IPS-20b (cell line): ENCODE measurements around the gene IRF2BP2.

Experiments
- H3K27ac ChIP-seq: one replicate; pipeline ENCODE4 v1.5.1; 2013; ENCODE audit warnings: low read length
- H3K27me3 ChIP-seq: 2 replicates; pipeline ENCODE4 v1.6.1; 2013; ENCODE audit warnings: mild to moderate bottlenecking, low read length, inconsistent platforms; ENCODE audit not compliant: insufficient read depth
- H3K36me3 ChIP-seq: 2 replicates; pipeline ENCODE4 v1.6.1; 2013; ENCODE audit warnings: low read depth, mild to moderate bottlenecking, inconsistent platforms, low read length, moderate library complexity; ENCODE audit not compliant: insufficient read depth
- H3K4me1 ChIP-seq: 2 replicates; pipeline ENCODE4 v1.6.1; 2013; ENCODE audit warnings: mild to moderate bottlenecking, control low read depth, inconsistent platforms, low read length, moderate library complexity; ENCODE audit not compliant: insufficient read depth
- H3K4me3 ChIP-seq: 2 replicates; pipeline ENCODE4 v1.5.1; 2013; ENCODE audit warnings: mild to moderate bottlenecking, low read length, inconsistent platforms
- H3K9ac ChIP-seq: 2 replicates; pipeline ENCODE4 v1.6.1; 2013; ENCODE audit warnings: low read depth, mild to moderate bottlenecking, inconsistent platforms, low read length, moderate library complexity
- H3K9me3 ChIP-seq: 2 replicates; pipeline ENCODE4 v1.6.1; 2013; ENCODE audit warnings: mild to moderate bottlenecking, low read depth, low read length, inconsistent platforms; ENCODE audit not compliant: insufficient read depth

IRF2BP2 gene

GRCh38 chr1:234593771-234594504, 16.0 kb downstream of the IRF2BP2 start:
- H3K9ac ChIP-seq = no peak overlapping the region

DNA sequence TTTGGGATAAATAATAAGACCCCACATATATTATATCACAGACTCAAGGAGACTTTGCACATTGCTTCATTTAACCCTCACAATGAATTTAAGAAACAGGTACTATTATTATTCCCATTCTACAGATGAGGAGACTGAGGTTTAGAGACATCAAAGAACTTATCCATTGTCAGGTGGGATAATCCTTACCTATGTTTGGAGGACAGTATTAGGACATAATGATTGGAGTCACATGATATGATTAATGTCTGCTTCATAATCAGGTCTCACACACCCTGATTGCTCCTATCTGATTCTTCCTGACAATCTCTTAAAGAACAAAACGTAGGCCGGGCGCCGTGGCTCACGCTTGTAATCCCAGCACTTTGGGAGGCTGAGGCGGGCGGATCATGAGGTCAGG, 16.9 kb downstream of the IRF2BP2 start:
- H3K27ac ChIP-seq = no peak overlapping the region
- no peaks in the 10 kb centered on the region for H3K36me3 ChIP-seq
- H3K9me3 ChIP-seq = no peaks in the 10 kb centered on the region
- no peaks in the 10 kb centered on the region for H3K27me3 ChIP-seq
- H3K4me3 ChIP-seq = no peak overlapping the region
- no peak overlapping the region for H3K9ac ChIP-seq
- H3K4me1 ChIP-seq = no peaks in the 10 kb centered on the region

More at GRCh38 chr1:234593771-234594504, 16.0 kb downstream of the IRF2BP2 start:
- Histone ChIP-seq H3K27me3 (no peaks in the 10 kb centered on the region), H3K36me3 (no peaks in the 10 kb centered on the region), H3K4me1 (peaks cover 4% of the 10 kb centered on the region; the same call in 1 of the 2 replicates), H3K27ac (no peak overlapping the region), H3K9me3 (no peaks in the 10 kb centered on the region), H3K4me3 (no peak overlapping the region)

GRCh38 chr1:234592240-234592639, 17.7 kb downstream of the IRF2BP2 start:
- H3K4me3 ChIP-seq = no peak overlapping the region

DNA sequence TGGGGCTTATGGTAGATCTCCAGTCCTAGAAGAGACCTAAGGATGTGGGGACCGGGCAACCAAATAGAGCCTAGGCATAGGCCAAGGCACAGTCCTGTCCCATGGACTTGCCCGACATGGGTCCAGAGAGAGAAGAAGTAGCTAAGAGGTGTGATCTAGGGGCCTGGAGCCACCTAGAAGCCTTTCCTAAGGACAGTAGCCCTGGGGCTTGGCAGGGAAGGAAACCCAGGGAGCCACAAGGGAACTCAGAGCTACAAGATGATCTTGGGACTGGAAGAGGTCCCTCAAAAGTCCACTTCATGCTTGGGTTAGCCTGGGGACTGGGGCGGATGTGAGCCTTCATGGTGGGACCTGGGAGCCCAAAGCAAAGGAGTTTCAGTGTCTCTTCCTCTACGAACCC, 18.8 kb downstream of the IRF2BP2 start:
- Histone ChIP-seq H3K9me3 (no peaks in the 10 kb centered on the region), H3K4me1 (no peaks in the 10 kb centered on the region), H3K27ac (no peak overlapping the region), H3K9ac (no peak overlapping the region), H3K27me3 (no peaks in the 10 kb centered on the region), H3K4me3 (no peak overlapping the region), H3K36me3 (no peaks in the 10 kb centered on the region)

More at GRCh38 chr1:234592240-234592639, 17.7 kb downstream of the IRF2BP2 start:
- Histone ChIP-seq H3K36me3 (no peaks in the 10 kb centered on the region), H3K9me3 (no peaks in the 10 kb centered on the region), H3K27ac (no peak overlapping the region), H3K4me1 (no peaks in the 10 kb centered on the region), H3K27me3 (no peaks in the 10 kb centered on the region), H3K9ac (no peak overlapping the region)

GRCh38 chr1:234589854-234590620, 19.9 kb downstream of the IRF2BP2 start:
- Histone ChIP-seq H3K4me1 (no peaks in the 10 kb centered on the region), H3K9me3 (no peaks in the 10 kb centered on the region), H3K27ac (no peak overlapping the region), H3K9ac (no peak overlapping the region), H3K27me3 (no peaks in the 10 kb centered on the region), H3K36me3 (no peaks in the 10 kb centered on the region), H3K4me3 (no peak overlapping the region)

DNA sequence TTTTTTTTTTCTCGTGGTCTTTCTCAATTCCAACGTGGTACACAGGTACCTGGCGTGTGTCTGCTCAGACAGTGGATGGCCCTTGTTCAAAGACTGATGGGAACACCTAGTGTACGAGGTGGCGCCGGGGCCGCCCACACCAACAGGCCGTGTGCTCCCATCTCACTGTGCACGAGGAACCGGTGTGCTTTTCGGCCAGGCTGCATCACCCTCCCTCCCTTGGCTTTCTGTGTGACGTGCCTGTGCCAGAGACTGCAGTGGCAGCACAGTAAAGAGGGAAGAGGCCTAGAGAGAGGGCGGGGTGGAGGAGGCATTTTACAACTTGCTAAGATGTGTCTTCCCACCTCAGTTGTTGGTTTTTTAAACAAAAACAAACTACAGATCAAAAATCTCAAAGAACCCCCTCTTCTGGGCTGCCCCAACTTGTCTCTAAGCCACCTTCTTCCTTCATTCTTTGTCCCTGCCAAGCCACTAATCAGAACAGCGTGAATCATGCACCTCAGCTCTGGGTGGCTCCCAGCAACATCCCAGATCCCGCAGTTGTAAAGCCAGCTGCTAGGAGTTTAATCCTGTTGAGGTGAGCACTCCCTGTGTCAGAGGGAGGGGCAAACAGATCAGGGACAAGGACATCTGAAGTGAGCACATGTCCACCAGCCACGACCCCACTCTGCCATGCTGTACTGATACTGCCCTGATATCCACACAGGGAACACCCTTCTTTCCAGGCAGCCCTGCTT, 20.7 kb downstream of the IRF2BP2 start:
- no peak overlapping the region for H3K9ac ChIP-seq
- H3K36me3 ChIP-seq = no peaks in the 10 kb centered on the region
- no peaks in the 10 kb centered on the region for H3K27me3 ChIP-seq
- no peak overlapping the region for H3K4me3 ChIP-seq
- H3K4me1 ChIP-seq = no peaks in the 10 kb centered on the region
- H3K9me3 ChIP-seq = no peaks in the 10 kb centered on the region
- H3K27ac ChIP-seq = no peak overlapping the region

- H3K27ac ChIP-seq = no peak overlapping the region
- H3K4me1 ChIP-seq = no peaks in the 10 kb centered on the region
Observed at GRCh38 chr1:234588386-234588785, 21.6 kb downstream of the IRF2BP2 start.

GRCh38 chr1:234586892-234587485, 23.0 kb downstream of the IRF2BP2 start:
- no peaks in the 10 kb centered on the region for H3K36me3 ChIP-seq
- no peak overlapping the region for H3K9ac ChIP-seq
- H3K4me1 ChIP-seq = no peaks in the 10 kb centered on the region
- no peaks in the 10 kb centered on the region for H3K27me3 ChIP-seq
- no peaks in the 10 kb centered on the region for H3K9me3 ChIP-seq
- no peak overlapping the region for H3K4me3 ChIP-seq
- no peak overlapping the region for H3K27ac ChIP-seq

More at GRCh38 chr1:234588386-234588785, 21.6 kb downstream of the IRF2BP2 start:
- Histone ChIP-seq H3K27me3 (no peaks in the 10 kb centered on the region), H3K9me3 (no peaks in the 10 kb centered on the region), H3K36me3 (no peaks in the 10 kb centered on the region), H3K9ac (no peak overlapping the region), H3K4me3 (no peak overlapping the region)

- Histone ChIP-seq H3K36me3 (no peaks in the 10 kb centered on the region), H3K27me3 (no peaks in the 10 kb centered on the region), H3K9ac (no peak overlapping the region), H3K9me3 (no peaks in the 10 kb centered on the region), H3K4me1 (no peaks in the 10 kb centered on the region), H3K4me3 (no peak overlapping the region), H3K27ac (no peak overlapping the region)
Observed at GRCh38 chr1:234586304-234586703, 23.7 kb downstream of the IRF2BP2 start.

DNA sequence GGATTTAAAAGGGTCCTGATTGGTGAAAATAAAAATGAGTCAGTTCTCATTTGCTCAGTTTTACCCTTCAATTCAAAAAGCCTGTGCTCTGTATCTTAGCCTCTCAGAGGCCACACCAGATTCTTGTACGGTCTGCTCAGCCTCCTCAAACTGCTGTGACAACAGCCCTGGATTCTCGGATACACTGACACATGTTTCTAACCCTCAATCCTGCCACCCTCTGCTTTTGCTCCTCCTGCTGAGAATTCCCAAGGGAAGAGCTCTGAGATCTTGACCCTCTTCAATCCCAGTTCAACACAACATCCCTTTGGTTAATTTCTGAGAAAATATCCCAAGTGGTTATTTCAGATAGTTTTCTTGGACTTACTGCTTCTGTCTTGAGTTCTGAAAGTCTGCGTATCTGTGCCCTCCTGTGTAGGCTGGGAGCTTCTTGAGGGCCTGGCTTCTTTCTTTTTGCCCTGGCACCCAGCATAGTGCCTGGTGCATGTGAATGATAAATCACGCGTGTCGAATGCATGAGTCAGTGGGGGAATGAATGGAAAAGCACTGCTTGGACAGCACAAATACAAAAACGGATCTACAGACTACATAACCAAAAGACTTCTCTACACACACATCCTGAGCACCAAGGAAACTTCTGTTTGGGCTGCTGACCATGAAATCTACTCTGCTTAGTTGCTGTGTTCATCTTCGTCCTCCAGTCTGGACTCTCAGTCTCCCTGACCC, 24.5 kb downstream of the IRF2BP2 start:
- Histone ChIP-seq H3K9me3 (no peaks in the 10 kb centered on the region), H3K36me3 (no peaks in the 10 kb centered on the region), H3K4me1 (no peaks in the 10 kb centered on the region), H3K27ac (no peak overlapping the region), H3K4me3 (no peak overlapping the region), H3K9ac (no peak overlapping the region), H3K27me3 (no peaks in the 10 kb centered on the region)

DNA sequence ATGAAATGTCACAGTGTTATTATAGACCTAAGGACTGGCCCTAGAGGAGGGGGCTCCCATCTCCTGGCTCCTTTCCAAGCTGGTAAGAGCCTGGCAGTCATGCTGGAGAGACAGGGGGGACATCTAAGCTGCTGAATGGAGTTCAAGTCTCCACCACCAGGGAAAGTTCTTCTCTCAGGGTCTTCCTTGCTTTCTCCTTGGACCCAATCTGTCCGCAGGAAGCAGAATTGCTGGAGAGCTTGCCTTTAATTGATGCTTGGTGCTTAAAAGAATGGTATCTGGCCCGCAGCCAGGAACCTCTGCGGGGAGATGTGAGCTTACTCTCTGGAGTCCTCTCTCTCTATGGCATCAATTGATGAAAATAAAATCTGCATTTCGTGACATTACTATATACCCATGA, 25.1 kb downstream of the IRF2BP2 start:
- no peak overlapping the region for H3K4me3 ChIP-seq
- no peak overlapping the region for H3K9ac ChIP-seq
- H3K27ac ChIP-seq = no peak overlapping the region
- no peaks in the 10 kb centered on the region for H3K4me1 ChIP-seq
- no peaks in the 10 kb centered on the region for H3K9me3 ChIP-seq
- no peaks in the 10 kb centered on the region for H3K36me3 ChIP-seq
- no peaks in the 10 kb centered on the region for H3K27me3 ChIP-seq
